Cortex of kidney (tissue), 1 donor: ENCODE results near the gene GLIS2.
"Not testable (repeated sequence)": the region's sequence is repeated elsewhere in the genome, so short reads cannot be mapped to it uniquely, and the experiment has no call there.

Experiments
- DNase-seq: peaks from one replicate; lab custom pipeline; 2025; lab: John Stamatoyannopoulos, UW

Gene GLIS2

DNA sequence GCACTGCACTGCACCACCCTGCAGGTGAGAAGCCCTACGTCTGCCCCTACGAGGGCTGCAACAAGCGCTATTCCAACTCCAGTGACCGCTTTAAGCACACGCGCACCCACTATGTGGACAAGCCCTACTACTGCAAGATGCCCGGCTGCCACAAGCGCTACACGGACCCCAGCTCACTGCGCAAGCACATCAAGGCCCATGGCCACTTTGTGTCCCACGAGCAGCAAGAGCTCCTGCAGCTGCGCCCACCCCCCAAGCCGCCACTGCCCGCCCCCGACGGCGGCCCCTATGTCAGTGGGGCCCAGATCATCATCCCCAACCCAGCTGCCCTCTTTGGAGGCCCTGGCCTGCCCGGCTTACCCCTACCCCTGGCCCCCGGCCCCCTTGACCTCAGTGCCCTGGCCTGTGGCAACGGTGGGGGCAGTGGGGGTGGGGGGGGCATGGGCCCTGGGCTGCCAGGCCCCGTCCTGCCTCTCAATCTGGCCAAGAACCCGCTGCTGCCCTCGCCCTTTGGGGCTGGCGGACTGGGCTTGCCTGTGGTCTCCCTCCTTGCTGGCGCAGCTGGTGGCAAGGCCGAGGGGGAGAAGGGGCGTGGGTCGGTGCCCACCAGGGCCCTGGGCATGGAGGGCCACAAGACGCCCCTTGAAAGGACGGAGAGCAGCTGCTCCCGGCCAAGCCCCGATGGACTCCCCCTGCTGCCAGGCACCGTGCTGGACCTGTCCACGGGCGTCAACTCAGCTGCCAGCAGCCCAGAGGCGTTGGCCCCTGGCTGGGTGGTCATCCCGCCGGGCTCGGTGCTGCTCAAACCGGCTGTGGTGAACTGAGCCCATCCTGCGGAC, 21.1 kb downstream of the GLIS2 start:
- DNase-seq: no peak

GRCh38 chr16:4337540-4338088, 21.7 kb downstream of the GLIS2 start:
- DNase-seq: no peak

- no peak for DNase-seq
Observed at GRCh38 chr16:4338125-4338582, 22.3 kb downstream of the GLIS2 start.

GRCh38 chr16:4338712-4339299, 22.9 kb downstream of the GLIS2 start:
- no peak for DNase-seq

- DNase-seq: no peak
Observed at GRCh38 chr16:4339455-4339854, 23.6 kb downstream of the GLIS2 start.

DNA sequence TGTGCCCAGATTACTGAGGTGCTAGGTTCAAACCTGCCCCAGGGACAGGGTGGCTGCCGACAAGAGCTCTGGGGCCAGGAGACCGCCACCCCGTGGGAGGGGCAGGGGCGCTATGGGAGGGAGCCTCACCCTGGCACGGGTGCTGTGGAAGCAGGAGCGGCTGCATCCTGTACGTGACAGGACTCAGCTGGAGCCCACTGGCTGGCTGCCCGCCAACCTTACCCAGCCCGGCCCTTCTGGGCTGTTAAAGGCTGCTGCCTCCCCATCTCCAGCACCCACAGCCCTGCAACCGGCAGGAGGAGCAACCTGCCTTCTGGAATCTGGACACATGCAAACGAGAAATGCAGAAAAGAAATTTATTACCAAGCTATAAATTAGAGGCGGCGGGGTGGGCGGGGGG, 24.0 kb downstream of the GLIS2 start:
- DNase-seq: no peak

DNA sequence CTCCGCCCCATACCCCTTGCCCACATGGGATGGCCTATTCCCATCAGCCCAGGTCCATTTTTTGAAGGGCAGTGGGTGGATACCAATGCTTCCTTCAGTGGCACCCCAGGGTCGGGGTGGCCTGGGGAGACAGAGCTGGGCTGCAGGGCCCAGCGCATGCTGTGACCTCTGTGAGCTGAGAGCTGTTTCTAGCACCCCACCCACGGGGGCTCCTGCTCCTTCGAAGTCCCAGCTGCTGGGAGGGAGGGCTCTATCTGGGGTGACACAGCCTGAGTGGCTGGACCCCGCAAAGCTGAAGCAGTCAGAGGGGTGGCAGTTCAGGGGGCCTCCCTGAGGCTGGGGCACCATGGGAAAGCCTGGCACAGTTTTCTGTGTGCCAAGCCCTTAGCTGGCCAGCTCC, 24.6 kb downstream of the GLIS2 start:
- DNase-seq: no peak

DNA sequence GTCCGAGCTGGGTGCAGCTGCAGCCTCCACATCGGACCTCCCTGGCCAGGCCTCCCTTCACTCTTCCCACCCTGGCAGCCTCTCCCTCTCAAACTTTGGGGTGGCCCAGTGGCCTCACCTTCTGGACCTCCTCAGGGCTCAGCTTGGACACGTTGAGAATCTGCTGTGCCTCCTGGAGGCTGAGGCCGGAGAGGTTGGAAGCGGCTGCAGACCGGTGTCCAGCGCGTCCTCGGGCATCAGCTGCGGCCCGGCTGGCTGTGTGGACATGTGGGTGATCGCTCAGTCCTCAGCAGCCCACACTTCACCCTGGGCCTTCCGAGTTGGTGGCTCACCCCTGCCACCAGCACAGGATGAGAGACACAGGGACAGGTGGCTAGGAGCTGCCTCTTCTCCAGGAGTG, 25.4 kb downstream of the GLIS2 start:
- DNase-seq: no peak

- DNase-seq: no peak
Observed at GRCh38 chr16:4342866-4343744, 27.2 kb downstream of the GLIS2 start.

- DNase-seq: not testable (repeated sequence)
Observed at GRCh38 chr16:4344300-4344982, 28.6 kb downstream of the GLIS2 start.

GRCh38 chr16:4344983-4345835, 29.3 kb downstream of the GLIS2 start:
- no peak for DNase-seq

DNA sequence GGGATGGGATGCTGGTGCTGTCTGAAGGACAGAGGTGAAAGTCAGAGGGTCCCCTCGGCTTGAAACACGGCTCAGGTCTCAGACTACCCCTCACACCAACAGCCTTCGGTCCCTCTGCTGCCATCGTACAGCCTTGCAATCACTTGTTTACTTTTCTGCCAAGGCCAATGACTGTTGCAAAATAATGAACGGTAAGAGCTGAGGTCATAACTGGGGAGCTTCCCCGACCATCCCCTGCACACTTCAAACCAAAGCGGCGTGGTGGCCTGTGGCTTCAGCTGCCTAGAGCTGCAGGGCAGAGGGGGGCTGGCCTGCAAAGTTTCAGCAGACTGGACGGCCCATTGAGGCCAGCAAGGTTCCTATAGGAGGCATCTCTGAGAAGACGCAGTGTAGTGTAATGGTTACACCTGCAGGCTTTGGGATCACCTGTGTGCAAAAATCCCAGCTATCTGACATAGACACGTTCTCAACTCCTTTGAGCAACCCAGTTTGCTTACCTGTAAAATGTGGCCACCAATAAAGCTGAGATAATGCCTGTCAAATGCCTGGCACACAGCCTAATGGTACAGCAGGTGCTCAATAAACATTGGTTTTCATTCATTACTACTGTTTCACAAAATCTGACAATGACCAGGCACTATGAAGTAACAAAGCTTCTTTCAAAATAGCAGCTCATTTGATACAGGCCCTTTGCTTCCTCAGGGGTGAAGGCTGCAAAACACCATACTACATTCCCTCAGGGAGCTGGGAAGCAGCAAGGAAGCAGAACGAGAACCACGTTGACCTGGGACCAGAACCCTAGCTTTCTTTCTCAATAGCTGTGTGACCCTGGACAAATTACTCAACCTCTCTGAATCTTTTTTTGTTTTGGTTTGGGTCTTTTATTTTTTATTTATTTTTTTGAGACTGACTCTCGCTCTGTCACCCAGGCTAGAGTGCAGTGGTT, 30.2 kb downstream of the GLIS2 start:
- no peak for DNase-seq

- DNase-seq: no peak
Observed at GRCh38 chr16:4347010-4347409, 31.1 kb downstream of the GLIS2 start.

GRCh38 chr16:4347765-4348509, 32.1 kb downstream of the GLIS2 start:
- no peak for DNase-seq

- no peak for DNase-seq
Observed at GRCh38 chr16:4349332-4349731, 33.5 kb downstream of the GLIS2 start.

DNA sequence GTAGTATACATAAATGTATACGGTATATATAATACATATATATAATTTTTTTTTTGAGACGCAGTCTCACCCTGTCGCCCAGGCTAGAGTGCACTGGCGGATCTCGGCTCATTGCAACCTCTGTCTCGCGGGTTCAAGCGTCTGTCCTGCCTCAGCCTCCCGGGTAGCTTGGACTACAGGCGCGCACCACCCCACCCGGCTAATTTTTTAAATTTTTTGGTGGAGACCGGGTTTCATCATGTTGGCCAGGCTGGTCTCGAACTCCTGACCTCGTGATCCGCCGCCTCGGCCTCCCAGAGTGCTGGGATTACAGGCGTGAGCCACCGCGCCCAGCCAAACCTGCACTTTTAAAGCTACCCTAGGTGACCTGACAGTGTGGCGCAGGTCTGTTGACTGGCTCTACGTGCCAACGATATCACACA, 34.5 kb downstream of the GLIS2 start:
- no peak for DNase-seq

GRCh38 chr16:4350787-4351659, 35.2 kb downstream of the GLIS2 start, which contains the start of gene PAM16:
Gene PAM16, minus strand, starts transcription at chr16:4351321. Its CDS starts 87 bp downstream, at chr16:4351234.
- DNase-seq: no peak

DNA sequence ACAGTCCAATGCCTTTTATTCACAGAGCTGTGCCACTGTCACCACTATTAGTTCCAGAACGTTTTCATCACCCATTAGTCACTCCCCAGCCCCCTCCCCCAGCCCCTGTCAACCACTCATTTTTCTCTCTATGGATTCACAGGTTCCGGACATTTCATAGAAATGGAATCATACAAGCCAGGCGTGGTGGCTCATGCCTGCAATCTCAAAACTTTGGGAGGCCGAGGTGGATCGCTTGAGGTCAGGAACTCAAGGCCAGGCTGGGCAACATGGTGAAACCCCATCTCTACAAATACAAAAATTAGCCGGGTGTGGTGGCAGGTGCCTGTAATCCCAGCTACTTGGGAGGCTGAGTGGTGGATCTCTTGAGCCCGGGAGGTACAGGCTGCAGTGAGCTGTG, 36.0 kb downstream of the GLIS2 start:
- DNase-seq: no peak
